Parathyroid adenoma (tissue), 2 donors: ENCODE results near the gene TRIOBP.
A peak's percentile ranks its signal among the peaks of the same experiment; 100 is the strongest.

Experiments used
- H2AFZ ChIP-seq: fragments of 300-600 bp; sonication (generic); one replicate; pipeline ENCODE4 v1.7.0; 2017; ENCODE audit warnings: antibody characterized with exemption, mild to moderate bottlenecking
- H3K27ac ChIP-seq: fragments of 300-600 bp; sonication (generic); one replicate; pipeline ENCODE4 v1.7.0; 2017
- H3K27me3 ChIP-seq: fragments of 300-600 bp; sonication (generic); one replicate; pipeline ENCODE4 v1.7.0; 2017; ENCODE audit warnings: low read length; ENCODE audit not compliant: control insufficient read depth, insufficient read depth
- H3K36me3 ChIP-seq: fragments of 300-600 bp; sonication (generic); one replicate; pipeline ENCODE4 v1.7.0; 2017; ENCODE audit warnings: low read length; ENCODE audit not compliant: control insufficient read depth, insufficient read depth
- H3K4me1 ChIP-seq: fragments of 300-600 bp; sonication (generic); one replicate; pipeline ENCODE4 v1.7.0; 2017; ENCODE audit warnings: control low read depth
- H3K4me2 ChIP-seq: fragments of 300-600 bp; sonication (generic); one replicate; pipeline ENCODE4 v1.7.0; 2017; ENCODE audit warnings: low read length
- H3K4me3 ChIP-seq: fragments of 300-600 bp; sonication (generic); one replicate; pipeline ENCODE4 v1.7.0; 2017; ENCODE audit warnings: low read depth, low read length
- H3K79me2 ChIP-seq: fragments of 300-600 bp; sonication (generic); one replicate; pipeline ENCODE4 v1.7.0; 2017; ENCODE audit warnings: control low read depth
- H3K9ac ChIP-seq: fragments of 300-600 bp; sonication (generic); one replicate; pipeline ENCODE4 v1.7.0; 2017; ENCODE audit warnings: mild to moderate bottlenecking
- H3K9me3 ChIP-seq: fragments of 300-600 bp; sonication (generic); one replicate; pipeline ENCODE4 v1.7.0; 2017; ENCODE audit warnings: low read length; ENCODE audit not compliant: control insufficient read depth
- TF ChIP-seq, protein P1 (sequence below): fragments of 300-600 bp; sonication (generic); IDR thresholded peaks from one replicate; pipeline ENCODE4 v1.7.0; 2017; ENCODE audit warnings: antibody characterized with exemption, mild to moderate bottlenecking
- donor health status: primary hyperparathyroidism.

TRIOBP gene

DNA sequence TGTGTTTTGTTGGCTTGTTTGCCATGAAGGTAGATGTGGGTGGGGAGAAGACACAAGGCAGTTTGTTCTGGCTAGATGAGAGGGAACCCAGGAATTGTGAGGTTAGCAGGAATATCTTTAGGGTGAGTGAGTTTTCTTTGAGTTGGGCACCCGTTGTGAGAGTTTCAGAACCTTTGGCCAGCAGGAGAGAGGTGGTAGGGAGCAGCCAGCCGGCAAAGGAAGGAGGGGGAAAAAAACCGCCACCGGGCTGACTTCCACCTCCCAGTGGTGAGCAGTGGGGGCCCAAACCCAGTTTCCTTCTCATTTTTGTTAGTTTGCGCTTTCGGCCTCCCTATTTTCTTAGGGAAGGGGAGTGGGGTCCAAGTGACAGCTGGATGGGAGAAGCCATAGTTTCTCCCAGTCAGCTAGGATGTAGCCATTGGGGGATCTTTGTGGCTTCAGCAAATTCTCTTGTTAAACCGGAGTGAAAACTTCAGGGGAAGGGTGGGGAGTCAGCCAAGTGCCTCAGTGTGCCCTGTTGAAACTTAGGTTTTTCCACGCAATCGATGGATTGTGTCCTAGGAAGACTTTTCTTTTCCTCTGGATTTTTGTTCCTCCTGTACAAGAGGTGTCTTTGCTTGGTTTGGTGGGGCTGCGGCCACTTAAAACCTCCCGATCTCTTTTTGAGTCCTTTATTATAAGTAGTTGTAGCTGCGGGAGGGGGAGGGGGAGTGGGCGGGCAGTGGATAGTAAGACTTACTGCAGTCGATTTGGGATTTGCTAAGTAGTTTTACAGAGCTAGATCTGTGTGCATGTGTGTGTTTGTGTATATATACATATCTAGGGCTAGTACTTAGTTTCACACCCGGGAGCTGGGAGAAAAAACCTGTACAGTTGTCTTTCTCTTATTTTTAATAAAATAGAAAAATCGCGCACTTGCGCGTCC is 109.8 kb downstream of the TRIOBP start:
- H3K4me2 ChIP-seq = peak overlapping the region; percentile 99
- H3K4me3 ChIP-seq = peak overlapping the region; percentile 83
- no peak overlapping the region for H3K27ac ChIP-seq
- H3K9ac ChIP-seq = no peak overlapping the region
- H3K27me3 ChIP-seq = no peaks in the 10 kb centered on the region
- H3K4me1 ChIP-seq = peaks cover 5% of the 10 kb centered on the region
- no peaks in the 10 kb centered on the region for H3K9me3 ChIP-seq
- no peaks in the 10 kb centered on the region for H3K79me2 ChIP-seq
- no peaks in the 10 kb centered on the region for H3K36me3 ChIP-seq
- TF ChIP-seq, protein P1, sequence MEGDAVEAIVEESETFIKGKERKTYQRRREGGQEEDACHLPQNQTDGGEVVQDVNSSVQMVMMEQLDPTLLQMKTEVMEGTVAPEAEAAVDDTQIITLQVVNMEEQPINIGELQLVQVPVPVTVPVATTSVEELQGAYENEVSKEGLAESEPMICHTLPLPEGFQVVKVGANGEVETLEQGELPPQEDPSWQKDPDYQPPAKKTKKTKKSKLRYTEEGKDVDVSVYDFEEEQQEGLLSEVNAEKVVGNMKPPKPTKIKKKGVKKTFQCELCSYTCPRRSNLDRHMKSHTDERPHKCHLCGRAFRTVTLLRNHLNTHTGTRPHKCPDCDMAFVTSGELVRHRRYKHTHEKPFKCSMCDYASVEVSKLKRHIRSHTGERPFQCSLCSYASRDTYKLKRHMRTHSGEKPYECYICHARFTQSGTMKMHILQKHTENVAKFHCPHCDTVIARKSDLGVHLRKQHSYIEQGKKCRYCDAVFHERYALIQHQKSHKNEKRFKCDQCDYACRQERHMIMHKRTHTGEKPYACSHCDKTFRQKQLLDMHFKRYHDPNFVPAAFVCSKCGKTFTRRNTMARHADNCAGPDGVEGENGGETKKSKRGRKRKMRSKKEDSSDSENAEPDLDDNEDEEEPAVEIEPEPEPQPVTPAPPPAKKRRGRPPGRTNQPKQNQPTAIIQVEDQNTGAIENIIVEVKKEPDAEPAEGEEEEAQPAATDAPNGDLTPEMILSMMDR = no peak
- no peak overlapping the region for H2AFZ ChIP-seq

DNA sequence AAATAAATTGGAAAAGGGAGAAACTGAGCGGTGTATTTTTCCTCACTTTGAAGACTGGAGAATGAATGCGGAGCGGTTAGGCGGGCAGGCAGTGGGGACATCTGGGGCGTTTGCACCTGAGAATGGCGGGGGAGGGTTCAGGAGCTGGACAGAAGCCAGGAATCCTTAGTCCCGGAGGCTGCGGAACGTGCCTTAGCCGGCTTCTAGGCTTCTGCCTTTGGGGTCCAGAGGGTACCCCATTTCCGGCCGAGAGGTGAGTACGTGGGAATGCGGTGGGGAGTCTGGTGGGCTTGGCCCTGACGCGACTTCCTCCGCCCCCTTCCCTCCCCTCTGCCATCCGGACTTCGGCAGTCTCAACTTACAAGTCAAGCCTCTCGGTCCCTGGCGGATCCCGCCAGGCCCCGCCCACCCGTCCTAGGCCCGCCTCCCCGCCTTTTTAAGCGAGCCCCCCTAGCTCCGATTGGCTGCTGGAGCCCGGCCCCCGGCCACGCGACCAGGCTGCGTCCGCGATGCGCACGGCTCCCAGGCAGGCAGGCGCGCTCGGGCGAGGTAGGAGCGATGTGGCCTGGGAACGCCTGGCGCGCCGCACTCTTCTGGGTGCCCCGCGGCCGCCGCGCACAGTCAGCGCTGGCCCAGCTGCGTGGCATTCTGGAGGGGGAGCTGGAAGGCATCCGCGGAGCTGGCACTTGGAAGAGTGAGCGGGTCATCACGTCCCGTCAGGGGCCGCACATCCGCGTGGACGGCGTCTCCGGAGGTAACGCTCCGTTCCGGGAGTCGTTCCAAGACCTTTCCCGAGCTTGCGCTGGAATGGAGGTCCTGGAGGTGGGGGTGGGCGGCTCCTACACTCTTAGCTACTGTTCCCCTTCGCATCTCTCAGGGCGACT is 110.8 kb downstream of the TRIOBP start, which contains the start of gene GCAT:
Gene GCAT (plus strand): TSS at position 525 of the 884 bp plus-strand sequence. CDS start 34 bp downstream, at position 559.
- Histone ChIP-seq H3K27me3 (no peaks in the 10 kb centered on the region), H3K4me1 (peaks cover 5% of the 10 kb centered on the region), H3K9ac (no peak within 1 kb of the TSS)

DNA sequence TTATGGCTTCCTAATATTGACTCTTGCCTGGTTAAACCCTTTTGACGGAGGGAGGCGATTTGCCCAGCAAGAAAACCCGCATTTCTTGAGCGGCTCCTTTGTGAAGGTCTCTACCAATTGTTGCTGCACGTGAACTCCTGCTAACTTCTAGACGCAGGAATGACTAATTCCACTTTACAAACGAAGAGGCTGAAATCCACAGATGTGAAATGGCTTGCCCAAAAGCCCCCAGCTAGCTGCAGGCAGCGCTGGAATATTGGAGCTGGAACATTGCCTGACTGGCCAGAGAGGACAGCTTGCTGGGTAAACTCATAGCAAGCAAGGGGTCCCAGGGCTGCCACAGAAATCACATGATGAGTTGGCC is 111.4 kb downstream of the TRIOBP start:
- Histone ChIP-seq H3K27ac (no peak overlapping the region), H3K9ac (no peak overlapping the region), H2AFZ (peak overlapping the region; percentile 85), H3K4me2 (peak overlapping the region; percentile 99), H3K4me1 (peaks cover 5% of the 10 kb centered on the region), H3K9me3 (no peaks in the 10 kb centered on the region), H3K4me3 (peak overlapping the region; percentile 83), H3K27me3 (no peaks in the 10 kb centered on the region), H3K79me2 (no peaks in the 10 kb centered on the region), H3K36me3 (no peaks in the 10 kb centered on the region)
- TF ChIP-seq, protein P1 = no peak

More for the DNA sequence above, 110.8 kb downstream of the TRIOBP start, which contains the start of gene GCAT:
- H3K4me2 ChIP-seq = peak within 1 kb of the TSS; percentile 99
- TF ChIP-seq, protein P1 = no peak
- H3K9me3 ChIP-seq = no peaks in the 10 kb centered on the region
- H2AFZ ChIP-seq = peak within 1 kb of the TSS; percentile 85
- no peaks in the 10 kb centered on the region for H3K36me3 ChIP-seq
- H3K27ac ChIP-seq = no peak within 1 kb of the TSS
- H3K4me3 ChIP-seq = peak within 1 kb of the TSS; percentile 83
- H3K79me2 ChIP-seq = no peaks in the 10 kb centered on the region

DNA sequence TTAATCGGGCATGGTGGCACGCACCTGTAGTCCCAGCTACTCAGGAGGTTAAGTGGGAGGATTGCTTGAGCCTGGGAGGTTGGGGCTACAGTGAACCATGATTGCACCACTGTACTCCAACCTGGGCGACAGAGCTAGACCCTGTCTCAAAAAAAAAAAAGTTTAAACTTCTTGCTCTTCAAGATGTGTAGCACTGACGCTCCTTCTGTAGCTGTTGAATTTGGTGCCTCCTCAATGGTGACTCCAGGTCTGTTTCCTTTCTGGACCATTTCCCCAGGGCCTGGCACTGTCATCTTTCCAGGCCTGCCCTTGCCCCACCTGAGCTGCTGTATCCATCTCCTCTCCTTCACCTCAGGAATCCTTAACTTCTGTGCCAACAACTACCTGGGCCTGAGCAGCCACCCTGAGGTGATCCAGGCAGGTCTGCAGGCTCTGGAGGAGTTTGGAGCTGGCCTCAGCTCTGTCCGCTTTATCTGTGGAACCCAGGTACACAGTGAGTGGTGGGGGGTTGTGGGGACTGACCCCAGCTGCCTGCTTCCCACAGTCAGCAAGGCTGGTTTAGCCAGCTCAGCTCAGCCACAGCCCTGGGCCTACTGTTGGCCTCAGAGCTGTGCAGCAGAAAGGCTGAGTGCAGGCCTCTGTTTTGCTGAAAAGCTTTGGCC is 113.0 kb downstream of the TRIOBP start:
- Histone ChIP-seq H3K79me2 (no peaks in the 10 kb centered on the region), H3K36me3 (no peaks in the 10 kb centered on the region), H3K9me3 (no peaks in the 10 kb centered on the region), H3K9ac (no peak overlapping the region), H3K4me3 (no peak overlapping the region), H3K4me2 (no peak overlapping the region), H2AFZ (no peak overlapping the region), H3K4me1 (peaks cover 5% of the 10 kb centered on the region), H3K27me3 (no peaks in the 10 kb centered on the region), H3K27ac (no peak overlapping the region)
- TF ChIP-seq, protein P1 = no peak
